Nucleus accumbens (tissue), 56 donors: ENCODE measurements around the gene KIF19.
A peak's percentile ranks its signal among the peaks of the same experiment; 100 is the strongest.

Experiments
- DNase-seq, 56 donors: peaks; one replicate each; lab custom pipeline; 2025; lab: John Stamatoyannopoulos, UW

KIF19 gene

DNA sequence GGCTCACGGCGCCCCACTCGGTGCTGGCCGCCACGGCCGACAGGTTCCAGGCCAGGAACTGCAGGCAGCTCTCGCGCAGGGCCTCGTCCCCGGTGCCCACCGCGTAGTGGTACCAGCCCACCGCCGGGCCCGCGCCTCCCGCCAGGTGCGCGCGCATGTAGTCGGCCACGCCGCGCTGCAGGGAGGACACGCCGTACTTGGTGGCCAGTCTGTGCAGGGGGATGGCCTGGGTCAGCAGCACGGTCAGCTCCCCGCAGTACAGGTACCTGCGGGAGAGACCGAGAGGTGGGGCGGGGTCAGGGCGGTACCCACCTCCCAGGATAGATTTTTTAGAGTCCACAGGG, 31.4 kb downstream of the KIF19 start:
- DNase-seq: no peak

DNA sequence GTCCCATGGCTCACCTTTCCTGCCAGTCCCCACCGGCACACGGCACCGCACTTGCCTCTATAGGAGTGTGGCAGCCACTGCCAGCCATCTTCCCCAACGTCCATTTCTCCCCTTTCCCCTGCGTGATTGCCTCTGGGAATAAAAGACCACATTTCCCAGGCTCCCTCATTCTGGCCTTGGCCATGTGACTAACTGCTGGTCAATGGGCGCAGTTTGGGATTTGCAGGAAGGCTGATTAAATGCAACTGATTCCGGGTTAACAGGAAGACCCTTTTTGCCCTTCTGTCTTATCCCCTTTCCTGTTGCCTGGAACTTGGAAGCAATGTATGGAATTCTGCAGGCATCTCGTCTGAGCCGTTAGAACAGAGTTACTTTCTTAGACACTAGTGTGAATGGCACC, 32.7 kb downstream of the KIF19 start:
- DNase-seq: no peak

GRCh38 chr17:74359916-74360315, 33.9 kb downstream of the KIF19 start:
- no peak for DNase-seq

GRCh38 chr17:74360899-74361229, 34.8 kb downstream of the KIF19 start:
- no peak for DNase-seq

DNA sequence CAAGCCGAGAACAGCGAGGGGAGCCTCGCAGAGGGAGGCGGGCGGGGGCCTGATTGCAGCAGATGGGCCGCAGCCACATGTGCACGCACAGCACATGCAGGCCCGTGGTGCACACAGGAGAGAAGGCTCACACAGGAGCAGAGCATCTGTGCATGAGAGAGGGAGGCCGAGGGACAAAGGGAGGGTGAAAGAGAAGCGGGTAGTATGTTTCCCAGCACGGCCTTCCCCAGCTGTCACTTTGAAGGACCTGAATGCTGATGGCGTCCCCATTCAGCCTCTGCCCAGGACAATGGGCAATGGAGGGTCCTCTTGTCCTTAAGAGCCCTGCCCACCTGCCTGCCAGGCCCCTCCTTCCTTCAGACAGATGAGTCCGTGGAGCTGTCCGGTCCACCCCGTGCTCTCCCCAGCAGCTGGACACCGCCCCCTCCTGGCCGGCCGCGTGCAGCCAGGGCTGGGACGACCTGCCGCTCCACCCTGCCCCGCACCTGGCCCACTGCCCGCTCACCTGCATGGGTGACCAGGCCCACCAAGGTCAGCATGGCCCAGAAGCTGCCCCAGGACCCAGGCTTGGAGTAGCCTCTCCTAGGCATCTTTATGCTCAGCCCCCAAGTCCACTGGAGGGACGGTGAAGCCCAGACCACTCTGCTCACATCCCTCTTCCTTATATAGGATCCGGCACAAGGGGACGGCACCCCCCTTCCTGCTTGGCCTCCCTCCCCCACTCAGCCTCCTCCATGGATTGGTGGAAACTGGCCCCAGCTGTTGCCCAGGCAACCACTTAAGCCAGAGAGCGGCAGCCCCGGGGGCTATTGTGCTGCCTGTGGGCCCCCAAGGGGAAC, 35.4 kb downstream of the KIF19 start, which contains the start of gene BTBD17:
TSS of gene BTBD17 (minus strand) at position 639 of the 839 bp plus-strand sequence. CDS start at position 590, 49 bp downstream.
- peak in 51 of 56 donors; percentile 26 to 84 (median 58) for DNase-seq

GRCh38 chr17:74362069-74362405, 36.0 kb downstream of the KIF19 start:
- DNase-seq: peak in 11 of 56 donors; percentile 20 to 61 (median 53)

DNA sequence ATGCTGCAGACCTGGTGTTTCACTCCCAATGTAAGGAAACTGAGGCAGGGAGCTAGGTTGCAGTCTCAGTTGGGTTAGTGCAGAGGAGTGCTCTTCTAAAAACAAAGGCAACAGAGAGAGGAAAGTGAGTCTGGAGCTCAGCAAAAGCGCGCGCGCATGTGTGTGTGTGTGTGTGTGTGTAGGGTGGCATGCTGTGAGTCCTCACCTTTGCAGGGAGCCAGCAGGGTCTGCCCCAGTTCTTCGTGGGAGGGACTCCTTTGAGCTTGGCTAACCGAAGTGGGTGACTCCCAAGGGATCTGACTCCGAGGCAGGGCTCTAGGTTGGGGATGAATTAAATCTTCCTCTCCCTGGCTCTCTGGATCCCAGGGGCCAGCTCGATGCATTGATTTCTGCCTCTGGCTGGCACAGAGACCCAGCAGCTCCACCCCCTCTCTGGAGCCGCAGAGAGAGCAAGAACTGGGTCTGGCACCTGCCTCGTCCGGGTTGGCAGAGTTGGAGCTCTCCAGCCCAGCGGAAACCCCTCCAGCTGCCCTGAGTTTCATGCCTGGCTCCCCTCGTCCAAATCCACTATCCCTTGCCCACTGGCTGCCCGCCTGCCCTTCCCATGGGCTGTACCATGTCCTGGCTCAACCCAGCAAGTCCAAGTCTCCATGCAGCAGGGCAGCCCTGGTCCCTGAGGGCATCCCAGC, 36.9 kb downstream of the KIF19 start:
- DNase-seq: peak in 48 of 56 donors; percentile 11 to 82 (median 44)

GRCh38 chr17:74367206-74367605, 41.2 kb downstream of the KIF19 start, which contains the start of gene GPR142:
Gene GPR142, plus strand, starts transcription at chr17:74367506. Its CDS starts 2,035 bp downstream, at chr17:74369541.
- no peak for DNase-seq

- DNase-seq: peak in 53 of 56 donors; percentile 13 to 89 (median 65)
Measured at GRCh38 chr17:74368341-74369081, 42.5 kb downstream of the KIF19 start.

DNA sequence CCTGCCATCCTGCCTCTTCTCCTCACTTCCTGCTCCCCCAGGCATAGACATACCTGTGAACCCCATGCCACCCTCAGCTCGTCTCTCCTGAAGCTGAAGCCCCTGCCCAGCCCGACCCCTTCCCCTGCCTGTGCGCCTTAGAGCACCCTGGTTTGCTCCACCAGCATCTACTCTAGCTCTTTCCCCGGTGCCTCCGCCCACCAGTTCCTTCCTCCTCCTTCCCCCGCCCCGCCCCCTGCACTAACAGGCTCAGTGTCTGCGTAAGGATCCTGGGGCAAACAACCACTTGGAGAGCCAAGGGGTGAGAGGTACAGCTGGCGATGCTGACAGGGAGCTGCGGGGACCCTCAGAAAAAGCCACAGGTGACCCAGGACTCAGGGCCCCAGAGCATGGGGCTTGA, 43.2 kb downstream of the KIF19 start:
- peak in 7 of 56 donors; percentile 17 to 34 (median 24) for DNase-seq

DNA sequence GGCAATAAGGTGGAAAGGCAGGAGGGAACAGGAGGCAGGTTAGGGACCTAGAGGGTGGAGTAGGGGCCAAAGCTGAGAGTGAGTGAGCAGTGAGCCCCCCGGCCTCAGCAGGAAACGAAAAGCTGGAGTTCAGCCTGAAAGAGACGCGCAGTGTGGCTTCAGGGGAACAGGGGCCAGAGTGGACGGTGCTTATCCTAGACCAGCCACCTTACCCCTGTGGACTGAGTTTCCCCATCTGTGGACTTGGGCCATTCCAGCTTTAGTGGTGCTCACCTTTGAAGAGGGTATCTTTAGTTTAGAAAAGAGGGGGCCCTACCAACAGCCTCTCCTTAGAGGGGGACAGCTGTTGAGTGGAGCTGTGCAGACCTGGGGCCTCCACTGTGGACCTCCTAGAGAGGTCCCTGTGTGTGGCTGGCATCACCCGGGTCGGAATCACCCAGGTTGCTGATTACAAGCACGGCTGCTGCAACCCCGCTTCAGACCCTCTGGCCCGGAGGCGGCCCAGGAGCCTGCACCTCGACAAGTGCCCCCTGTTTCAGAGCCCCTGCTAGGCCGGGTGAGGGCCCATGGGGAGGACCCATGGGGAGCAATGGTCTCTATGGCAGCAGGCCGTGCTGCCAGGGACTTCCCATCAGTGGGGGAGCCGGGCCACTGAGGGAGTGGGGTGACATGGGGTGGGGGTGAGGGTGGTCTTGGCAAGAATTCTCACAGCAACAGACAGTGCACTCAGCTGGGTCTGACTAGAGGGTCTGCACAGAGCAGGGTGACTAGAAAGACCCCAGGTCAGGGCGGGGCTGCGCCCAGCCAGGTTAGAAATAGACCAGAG, 43.9 kb downstream of the KIF19 start:
- no peak for DNase-seq

- DNase-seq: no peak
Measured at GRCh38 chr17:74371653-74372147, 45.7 kb downstream of the KIF19 start.

- no peak for DNase-seq
Measured at GRCh38 chr17:74372426-74372825, 46.4 kb downstream of the KIF19 start.

DNA sequence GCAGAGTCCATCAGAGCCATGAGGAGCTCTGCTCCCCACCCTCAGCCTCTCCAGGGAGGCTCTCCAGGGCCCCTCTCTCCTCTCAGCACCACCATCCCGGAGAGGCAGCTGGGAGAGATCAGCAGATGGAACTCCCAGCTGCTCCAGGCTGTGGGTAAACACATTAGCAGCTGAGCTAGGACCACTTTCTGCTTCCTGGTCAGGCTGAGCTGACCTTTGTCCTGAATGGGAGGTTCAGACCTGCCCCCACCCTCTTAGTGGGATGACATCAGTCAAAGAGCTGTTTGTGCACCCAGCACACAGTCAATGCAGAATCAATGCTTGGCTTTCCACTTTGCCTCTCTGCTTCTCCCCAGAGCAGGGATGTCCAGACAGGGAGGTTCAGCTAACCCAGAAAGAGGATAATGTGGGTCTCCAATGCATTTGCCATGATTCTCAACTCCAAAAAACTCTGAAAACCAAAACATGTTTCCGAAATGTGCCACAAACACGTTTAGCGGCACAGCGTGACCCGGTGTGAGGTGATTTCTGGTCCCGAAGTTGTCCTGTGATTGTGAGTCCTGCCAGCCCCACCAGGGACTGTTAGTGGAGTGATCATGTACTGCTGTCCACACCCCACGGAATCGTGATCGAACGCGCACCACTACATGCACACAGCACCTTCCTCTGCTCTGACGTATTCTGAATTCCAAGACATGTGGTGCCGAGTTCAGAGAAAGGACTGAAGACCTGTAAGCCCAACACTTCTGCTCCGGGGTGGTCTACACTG, 48.0 kb downstream of the KIF19 start:
- DNase-seq: peak in 51 of 56 donors; percentile 24 to 91 (median 73)

DNA sequence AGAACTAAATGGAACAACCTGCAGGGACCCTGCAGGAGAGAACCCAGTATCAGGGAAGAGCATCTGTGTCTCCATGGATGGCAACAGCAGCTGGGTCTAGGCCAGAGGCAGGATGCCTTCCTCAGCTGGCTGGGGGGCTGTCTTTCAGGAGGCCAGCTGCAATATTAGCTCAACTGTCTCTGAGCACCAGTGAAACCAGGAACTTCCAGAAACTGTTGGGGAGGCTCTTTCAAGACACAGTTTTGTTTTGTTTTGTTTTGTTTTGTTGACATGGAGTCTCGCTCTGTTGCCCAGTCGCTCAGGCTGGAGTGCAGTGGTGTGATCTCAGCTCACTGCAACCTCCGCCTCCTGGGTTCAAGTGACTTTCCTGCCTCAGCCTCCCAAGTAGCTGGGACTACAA, 48.8 kb downstream of the KIF19 start:
- DNase-seq: peak in 2 of 56 donors; percentile 8 to 18

- peak in 54 of 56 donors; percentile 11 to 95 (median 76) for DNase-seq
Measured at GRCh38 chr17:74379495-74380085, 53.6 kb downstream of the KIF19 start.

DNA sequence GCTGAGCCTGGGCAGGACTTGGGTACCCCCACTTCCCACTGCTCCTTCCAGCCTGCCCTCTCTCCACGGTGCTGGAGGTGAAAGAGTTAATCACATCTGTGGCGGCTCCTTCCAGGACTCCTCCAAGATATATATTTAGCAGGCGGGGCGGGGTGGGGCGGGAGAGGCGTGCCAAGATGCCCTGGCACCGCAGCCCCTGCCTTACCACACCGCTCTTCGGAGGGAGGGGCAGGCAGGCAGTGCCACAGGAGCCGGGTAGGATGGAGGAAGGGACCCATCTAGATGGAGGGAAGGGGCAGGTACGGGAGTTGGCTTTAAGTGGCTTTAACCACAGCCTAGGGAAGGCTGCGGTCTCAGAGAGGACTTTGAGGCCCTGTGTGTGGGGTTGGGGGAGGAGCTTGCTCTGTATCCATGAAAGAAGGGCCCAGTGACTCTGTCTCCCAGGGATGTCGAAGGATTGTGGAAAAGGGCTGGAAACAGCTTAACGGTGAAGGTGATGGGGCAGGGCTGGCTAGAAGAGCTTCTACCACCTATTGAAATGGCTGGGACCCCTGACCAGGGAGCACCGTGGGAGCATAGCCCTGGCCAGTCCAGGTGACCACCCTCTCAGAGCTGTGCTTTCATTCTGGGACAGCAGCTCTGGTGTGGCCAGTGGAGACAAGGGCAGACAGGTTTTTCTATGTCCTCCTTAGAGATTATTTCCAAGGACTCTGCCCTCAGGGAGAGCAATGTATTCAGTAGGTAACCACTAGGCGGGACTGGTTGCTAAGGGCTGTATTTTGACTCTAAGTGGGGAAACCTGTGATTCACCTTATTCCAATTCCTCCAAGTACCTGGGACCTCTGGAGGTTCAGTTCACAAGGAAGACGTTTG, 54.3 kb downstream of the KIF19 start:
- no peak for DNase-seq
